Lower leg skin (tissue), 3 donors: ENCODE results near the gene ASXL1.

ENCODE experiments used
- POLR2A ChIP-seq, 2 donors: fragments of 450-650 bp; IDR thresholded peaks; one replicate each; pipeline ENCODE4 v1.6.1; 2016 to 2017; ENCODE audit warnings: antibody characterized with exemption in 2 of 2, mild to moderate bottlenecking in 1 of 2, moderate library complexity in 1 of 2
- TF ChIP-seq, protein P1 (sequence below), 3 donors: fragments of 450-650 bp; IDR thresholded peaks; one replicate each; pipeline ENCODE4 v1.5.1; 2016; ENCODE audit warnings: antibody characterized with exemption in 3 of 3, mild to moderate bottlenecking in 3 of 3, moderate library complexity in 2 of 3

DNA sequence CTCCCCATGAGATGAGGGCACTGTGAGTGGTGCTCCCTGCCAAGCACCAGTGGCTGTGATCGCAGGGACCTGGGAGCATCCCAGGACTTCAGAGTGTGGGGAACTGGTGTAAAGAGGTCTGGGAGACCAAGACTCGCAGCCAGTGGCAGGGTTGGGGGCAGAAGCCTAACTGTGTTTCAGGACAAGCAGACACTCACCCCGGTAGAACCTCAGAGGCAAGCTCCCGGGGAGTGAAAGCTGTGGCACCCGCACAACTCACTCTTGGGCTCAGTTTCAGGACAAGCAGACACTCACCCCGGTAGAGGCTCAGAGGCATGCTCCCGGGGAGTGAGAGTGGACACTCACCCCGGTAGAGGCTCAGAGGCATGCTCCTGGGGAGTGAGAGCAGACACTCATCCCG, 112.8 kb downstream of the ASXL1 start:
- TF ChIP-seq, protein P1, sequence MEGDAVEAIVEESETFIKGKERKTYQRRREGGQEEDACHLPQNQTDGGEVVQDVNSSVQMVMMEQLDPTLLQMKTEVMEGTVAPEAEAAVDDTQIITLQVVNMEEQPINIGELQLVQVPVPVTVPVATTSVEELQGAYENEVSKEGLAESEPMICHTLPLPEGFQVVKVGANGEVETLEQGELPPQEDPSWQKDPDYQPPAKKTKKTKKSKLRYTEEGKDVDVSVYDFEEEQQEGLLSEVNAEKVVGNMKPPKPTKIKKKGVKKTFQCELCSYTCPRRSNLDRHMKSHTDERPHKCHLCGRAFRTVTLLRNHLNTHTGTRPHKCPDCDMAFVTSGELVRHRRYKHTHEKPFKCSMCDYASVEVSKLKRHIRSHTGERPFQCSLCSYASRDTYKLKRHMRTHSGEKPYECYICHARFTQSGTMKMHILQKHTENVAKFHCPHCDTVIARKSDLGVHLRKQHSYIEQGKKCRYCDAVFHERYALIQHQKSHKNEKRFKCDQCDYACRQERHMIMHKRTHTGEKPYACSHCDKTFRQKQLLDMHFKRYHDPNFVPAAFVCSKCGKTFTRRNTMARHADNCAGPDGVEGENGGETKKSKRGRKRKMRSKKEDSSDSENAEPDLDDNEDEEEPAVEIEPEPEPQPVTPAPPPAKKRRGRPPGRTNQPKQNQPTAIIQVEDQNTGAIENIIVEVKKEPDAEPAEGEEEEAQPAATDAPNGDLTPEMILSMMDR (IDR thresholded peaks at IDR 0.05): no peak
- TF ChIP-seq POLR2A (IDR thresholded peaks at IDR 0.05): no peak
